Measurements from ENCODE around the gene TTC7B.
"Not testable (repeated sequence)": the region's sequence is repeated elsewhere in the genome, so short reads cannot be mapped to it uniquely, and the experiment has no call there.

TTC7B gene

GRCh38 chr14:90830931-90831701 lies 14.9 kb upstream of the TTC7B start:
- DNase-seq: no peak

DNA sequence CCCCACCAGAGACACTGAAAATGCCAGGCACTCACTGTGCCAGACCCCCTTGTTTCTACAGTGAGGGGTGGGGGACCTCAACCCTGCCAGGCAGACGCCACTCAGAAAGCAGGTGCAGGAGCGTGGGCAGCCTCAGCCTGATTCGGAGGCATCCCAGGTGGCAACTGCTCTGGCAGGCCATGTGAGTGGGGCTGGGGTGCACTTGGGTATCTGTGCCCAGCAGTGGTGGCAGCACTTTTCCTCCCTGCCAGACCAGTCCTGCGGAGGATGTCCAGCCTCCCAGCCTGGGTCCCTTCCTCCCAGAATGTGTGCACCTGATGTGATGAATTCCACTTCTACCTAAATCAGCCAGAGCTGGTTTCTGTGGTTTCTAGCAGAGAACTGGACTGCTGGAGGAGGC lies 13.4 kb upstream of the TTC7B start:
- no peak for DNase-seq

DNA sequence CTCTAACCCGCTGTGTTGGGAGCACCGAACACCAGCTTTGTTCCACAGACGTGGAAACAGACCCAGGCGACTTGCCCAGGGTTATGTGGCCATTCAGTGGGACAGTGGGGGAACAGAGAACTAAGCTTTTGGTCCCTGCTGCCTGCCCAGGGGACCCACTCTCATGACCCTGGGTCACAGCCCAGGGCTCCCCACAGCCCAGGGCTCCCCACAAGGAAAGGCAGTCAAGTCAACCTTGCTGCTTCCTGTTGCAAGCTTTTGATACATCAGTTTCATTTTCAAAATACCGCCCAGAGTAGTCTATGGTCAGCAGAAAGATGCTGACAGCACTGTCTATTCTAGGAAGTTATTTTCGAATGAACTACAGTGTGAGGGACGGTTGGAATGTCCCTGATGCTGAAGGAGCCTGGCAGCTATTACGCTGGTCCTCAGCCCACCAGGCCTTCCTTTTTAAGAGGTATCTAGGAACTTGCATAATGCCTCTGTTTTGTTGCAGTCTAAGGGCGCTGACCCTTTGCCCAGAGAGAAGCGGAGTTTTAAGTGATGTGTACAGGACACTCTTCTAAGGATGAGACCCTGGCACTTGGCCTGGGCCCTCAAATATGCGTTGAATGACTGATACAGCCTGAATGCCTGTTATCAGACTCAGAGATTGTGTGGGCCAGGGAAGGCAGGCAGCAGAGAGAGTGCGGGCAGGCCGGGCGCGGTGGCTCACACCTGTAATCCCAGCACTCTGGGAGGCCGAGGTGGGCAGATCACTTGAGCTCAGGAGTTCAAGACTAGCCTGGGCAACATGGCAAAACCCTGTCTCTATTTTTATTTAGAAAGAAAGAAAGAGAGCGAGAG lies 12.6 kb upstream of the TTC7B start:
- DNase-seq: no peak

- peak; percentile 86 for DNase-seq
These were observed 11.8 kb upstream of the TTC7B start for GRCh38 chr14:90827919-90828610.

DNA sequence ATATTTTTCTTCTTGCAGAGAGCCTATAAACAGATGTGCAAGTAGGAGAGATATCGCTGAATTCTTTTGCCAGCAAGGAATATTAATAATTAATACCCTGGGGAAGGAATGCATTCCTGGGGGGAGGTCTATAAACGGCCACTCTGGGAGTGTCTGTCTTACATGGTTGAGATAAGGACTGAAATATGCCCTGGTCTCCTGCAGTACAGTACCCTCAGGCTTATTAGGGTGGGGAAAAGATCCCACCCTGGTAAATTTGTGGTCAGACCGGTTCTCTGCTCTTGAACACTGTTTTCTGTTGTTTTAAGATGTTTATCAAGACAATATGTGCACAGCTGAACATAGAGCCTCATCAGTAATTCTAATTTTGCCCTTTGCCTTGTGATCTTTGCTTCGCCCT lies 7.3 kb upstream of the TTC7B start:
- not testable (repeated sequence) for DNase-seq

DNA sequence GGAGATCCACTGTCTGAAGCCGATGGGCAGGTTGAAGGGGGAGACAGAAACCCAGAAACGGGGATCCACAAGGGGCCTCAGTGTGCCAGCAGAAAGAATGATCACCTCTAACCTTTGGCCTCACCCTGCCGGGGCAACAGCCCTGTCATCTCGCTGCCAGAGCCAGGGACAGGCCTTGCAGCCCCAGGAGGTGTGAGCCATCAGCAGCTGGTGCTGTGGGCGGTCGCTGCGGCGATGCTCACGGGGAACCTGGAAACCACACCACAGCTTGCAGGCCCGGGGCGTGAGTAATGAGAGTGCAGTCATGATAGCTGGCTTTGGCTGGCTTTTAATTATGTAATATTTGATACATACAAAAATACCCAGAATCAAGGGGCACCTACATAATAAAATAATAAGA lies 4.7 kb upstream of the TTC7B start:
- no peak for DNase-seq

GRCh38 chr14:90819734-90820393 lies 3.6 kb upstream of the TTC7B start:
- DNase-seq: no peak

- no peak for DNase-seq
These were observed 2.5 kb upstream of the TTC7B start for GRCh38 chr14:90818715-90819114.

GRCh38 chr14:90816681-90817436 lies 629 bp upstream of the TTC7B start:
- no peak for DNase-seq

DNA sequence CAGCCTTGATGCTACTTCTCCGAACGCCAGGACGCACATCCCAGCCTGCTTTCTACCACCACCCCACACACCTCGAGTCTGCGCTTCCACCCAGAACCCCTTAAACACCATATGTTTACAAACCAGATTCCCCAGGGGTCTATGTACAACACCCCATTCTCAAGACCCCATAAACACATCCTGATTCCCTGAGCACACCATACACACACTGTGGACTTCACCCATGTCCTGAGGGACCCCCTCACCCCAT lies 733 bp downstream of the TTC7B start:
- no peak for DNase-seq

GRCh38 chr14:90814806-90815571 lies 1.2 kb downstream of the TTC7B start:
- DNase-seq: no peak

GRCh38 chr14:90813442-90813841 lies 2.8 kb downstream of the TTC7B start:
- DNase-seq: no peak

DNA sequence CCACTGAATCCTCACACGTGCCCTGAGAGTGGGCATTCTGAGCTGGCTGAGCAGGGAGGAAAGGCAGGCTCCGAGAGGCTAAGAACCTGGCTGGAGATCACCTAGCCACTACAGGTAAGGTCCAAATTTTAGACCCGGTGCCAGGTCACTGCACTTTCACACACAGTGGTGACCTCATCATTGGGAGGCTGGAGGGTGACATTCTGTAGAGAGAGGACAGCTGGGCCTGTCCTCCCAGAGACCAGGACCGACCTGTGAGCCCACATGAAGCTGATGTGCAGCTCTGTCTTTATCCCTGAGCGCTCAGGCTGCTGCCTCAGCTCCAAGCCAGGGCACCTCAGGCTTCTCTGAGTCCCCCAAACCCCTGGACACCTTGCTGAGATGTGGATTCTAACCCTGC lies 4.1 kb downstream of the TTC7B start:
- no peak for DNase-seq

- DNase-seq: no peak
These were observed 4.6 kb downstream of the TTC7B start for GRCh38 chr14:90811641-90812040.

DNA sequence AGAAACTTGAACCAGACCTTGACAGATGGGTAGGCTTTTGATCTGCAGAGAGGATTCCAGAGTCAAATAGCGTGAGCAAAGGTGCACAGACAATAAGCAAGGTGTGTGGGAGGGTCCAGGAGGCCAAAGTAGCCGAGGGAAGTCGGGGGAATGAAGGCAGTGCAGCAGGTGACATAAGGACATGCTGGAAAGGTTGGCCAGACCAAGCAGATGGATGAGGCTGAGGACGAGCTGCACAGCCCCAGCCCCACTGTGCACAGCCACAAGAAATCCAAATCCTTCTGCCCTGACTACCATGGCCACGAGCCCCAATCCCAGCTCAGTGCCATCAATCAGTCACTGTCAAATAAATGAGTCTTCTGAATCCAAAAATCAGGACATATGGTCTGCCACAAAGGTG lies 5.4 kb downstream of the TTC7B start:
- no peak for DNase-seq

- no peak for DNase-seq
These were observed 6.5 kb downstream of the TTC7B start for GRCh38 chr14:90809530-90810312.

DNA sequence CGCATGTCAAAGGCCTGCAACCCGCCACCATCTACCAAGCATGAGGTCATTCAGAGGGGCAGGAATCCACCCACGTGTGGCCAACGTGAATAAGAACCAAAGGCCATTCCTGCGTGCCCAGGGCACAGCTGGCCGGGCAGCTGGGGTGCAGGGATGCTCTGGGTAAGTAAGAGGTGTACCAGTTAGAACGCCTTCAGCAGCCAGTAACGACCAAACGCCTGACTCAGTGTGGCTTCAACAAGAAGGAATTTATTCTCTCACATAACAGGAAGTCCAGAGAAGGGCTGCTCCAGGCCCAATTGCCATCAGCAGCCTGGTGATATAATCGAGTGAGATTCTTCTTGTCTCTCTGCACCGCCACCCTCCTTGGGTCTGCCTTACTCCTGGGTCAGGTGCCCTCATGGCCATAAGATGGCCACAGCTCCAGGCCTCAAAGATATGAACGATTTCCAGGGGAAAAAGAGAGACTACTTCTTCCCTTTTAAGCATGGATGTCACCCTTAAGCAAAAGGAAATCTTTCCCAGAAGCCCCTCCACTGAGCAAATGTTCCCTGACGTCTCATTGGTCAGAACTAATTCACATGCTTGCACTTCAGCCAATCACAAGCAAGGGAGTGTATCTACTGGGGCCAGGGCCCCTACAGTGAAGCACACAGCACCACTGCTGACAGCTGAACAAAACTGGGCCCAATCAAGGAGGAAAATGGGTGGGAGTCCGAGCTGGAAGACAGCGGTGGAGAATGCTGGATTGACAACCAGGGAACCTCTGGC lies 7.3 kb downstream of the TTC7B start:
- no peak for DNase-seq

DNA sequence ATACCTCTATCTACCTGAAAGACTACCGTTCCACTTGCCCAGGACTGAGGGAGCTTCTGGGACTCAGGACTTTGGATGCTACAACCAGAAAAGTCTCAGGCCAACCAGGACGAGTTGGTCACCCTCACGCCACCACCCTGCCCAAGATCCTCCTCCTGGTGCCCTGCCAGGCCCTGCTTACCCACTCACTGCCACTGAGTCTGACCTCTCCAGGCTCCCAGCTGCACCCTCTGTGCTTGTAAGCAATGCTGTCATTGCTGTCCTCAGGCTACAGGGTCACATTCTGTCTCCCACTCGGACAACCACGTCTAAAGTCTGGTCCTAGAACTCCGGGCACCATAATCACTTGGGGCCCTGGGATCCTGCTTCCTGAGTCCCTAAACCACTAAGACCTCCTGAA lies 9.2 kb downstream of the TTC7B start:
- no peak for DNase-seq

- no peak for DNase-seq
These were observed 10.3 kb downstream of the TTC7B start for GRCh38 chr14:90805662-90806540.

All from NCI-H774 (cell line).